Activated B cell treated with CpG ODN at 0.5 μM for 24 hours (primary cell): Measurements from ENCODE around the gene ITPRID2. TPM values are rescaled to one million over a fixed set of nuclear protein-coding genes. Genes with fewer than 3 reads are reported as not detected.

Experiments used
- ATAC-seq: fragments of 200-7000 bp; cut with Tn5 transposase; one replicate; pipeline ENCODE4 v1.10.0; 2021; ENCODE audit warnings: low read depth, mild to moderate bottlenecking, moderate library complexity
- CTCF ChIA-PET: fragments of 350-600 bp; sonication (Branson Sonifier 250); formaldehyde crosslinking; loops from one replicate; lab custom pipeline; 2021; ENCODE audit warnings: antibody characterized with exemption; lab: Charles Lee
- POLR2A ChIA-PET: fragments of 350-600 bp; sonication (Branson Sonifier 250); formaldehyde crosslinking; loops from one replicate; lab custom pipeline; 2021; ENCODE audit warnings: antibody characterized with exemption; lab: Charles Lee
- DNase-seq: peaks from one replicate; pipeline ENCODE4 v3.0.0; 2022
- H3K27ac Mint-ChIP-seq: one replicate; pipeline ENCODE4 v1.8.0; 2020; ENCODE audit warnings: mixed read lengths
- H3K27me3 Mint-ChIP-seq: one replicate; pipeline ENCODE4 v1.8.0; 2021; ENCODE audit warnings: mixed read lengths
- H3K36me3 Mint-ChIP-seq: one replicate; pipeline ENCODE4 v1.8.0; 2021; ENCODE audit warnings: low read depth, mixed read lengths
- H3K4me1 Mint-ChIP-seq: one replicate; pipeline ENCODE4 v1.8.0; 2021; ENCODE audit warnings: mixed read lengths
- H3K4me3 Mint-ChIP-seq: one replicate; pipeline ENCODE4 v1.8.0; 2020; ENCODE audit warnings: mild to moderate bottlenecking, mixed read lengths
- H3K9me3 Mint-ChIP-seq: one replicate; pipeline ENCODE4 v1.8.0; 2020; ENCODE audit warnings: mixed read lengths
- intact Hi-C: fragments of 100-400 bp; cut with micrococcal nuclease; formaldehyde crosslinking; loops from one replicate; pipeline ENCODE4 v1.15.1; 2024
- total RNA-seq: library from RNA; stranded (reverse); gene quantifications from 2 replicates; pipeline ENCODE4 v1.2.3, GENCODE V29; 2022
- TF ChIP-seq, protein P1 (sequence below): fragments of 200-600 bp; IDR thresholded peaks from one replicate; pipeline ENCODE4 v1.8.0; 2022; ENCODE audit warnings: antibody characterized with exemption, mild to moderate bottlenecking

ITPRID2 gene
- 20.0 and 33.9 TPM in 2 replicates for total RNA-seq

DNA sequence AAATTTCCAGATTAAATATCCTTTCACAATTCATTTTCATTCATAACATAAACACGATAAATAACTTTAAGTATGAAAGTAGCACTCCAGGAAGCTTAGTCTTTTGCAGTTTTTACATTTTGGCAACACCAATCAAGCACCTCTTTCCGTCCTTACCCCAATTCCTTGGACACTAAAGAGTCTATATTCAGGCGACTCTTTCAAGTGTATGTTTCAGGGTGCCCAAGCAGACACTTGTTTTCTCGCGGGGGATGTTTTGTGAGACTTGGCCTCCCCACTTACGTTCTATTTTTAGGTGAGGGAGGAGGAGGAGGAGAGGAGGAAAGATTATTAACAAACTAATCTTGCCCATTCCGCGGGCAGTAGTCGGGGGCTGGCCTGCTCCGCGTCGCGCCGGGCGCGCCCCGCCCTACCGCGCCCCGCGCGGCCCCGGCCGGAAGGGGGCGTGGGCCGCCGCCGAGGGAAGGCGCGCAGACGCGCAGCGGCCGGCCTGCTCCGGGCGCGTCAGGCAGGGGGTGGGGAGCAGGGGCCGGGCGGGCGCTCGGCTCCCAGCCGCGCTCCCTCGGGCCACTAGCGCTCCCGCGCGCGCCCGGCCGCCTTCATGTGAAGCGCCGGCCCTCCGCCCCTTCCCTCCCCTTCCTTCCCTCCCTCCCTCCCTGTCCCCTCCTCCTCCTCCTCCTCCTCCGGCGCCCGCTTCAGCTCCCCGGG is at the start of gene ITPRID2:
Gene ITPRID2, plus strand, starts transcription at position 473 of the 708 bp plus-strand sequence. CDS start 337 bp downstream, outside the sequence.
- DNase-seq = peak; percentile 72
- Mint-ChIP-seq H3K27ac (peak within 1 kb of the TSS; percentile 86), H3K4me3 (peak within 1 kb of the TSS; percentile 92), H3K27me3 (peaks cover 12% of the 10 kb centered on the region), H3K9me3 (no peaks in the 10 kb centered on the region), H3K4me1 (peaks cover 25% of the 10 kb centered on the region), H3K36me3 (peaks cover 6% of the 10 kb centered on the region)
- POLR2A ChIA-PET = interaction anchor here (0.9 to 1.5 kb wide), 4 partner anchors 12 to 1232 kb away, joined by 3 to 4 read pairs (median 4); partner anchors contain the start of genes DNAJC10, ITGA4 and NUP35
- peak; percentile 97 for ATAC-seq
- intact Hi-C loops = loop anchor here (1.0 to 10.0 kb wide), 9 partner anchors 186 to 1884 kb away; partner anchors contain the start of genes CWC22, NCKAP1, NEUROD1 and NUP35
- CTCF ChIA-PET = interaction anchor here (1.2 to 5.0 kb wide), 2 partner anchors 13 to 176 kb away, joined by 3 to 24 read pairs; no protein-coding TSS in a partner anchor
- TF ChIP-seq, protein P1, sequence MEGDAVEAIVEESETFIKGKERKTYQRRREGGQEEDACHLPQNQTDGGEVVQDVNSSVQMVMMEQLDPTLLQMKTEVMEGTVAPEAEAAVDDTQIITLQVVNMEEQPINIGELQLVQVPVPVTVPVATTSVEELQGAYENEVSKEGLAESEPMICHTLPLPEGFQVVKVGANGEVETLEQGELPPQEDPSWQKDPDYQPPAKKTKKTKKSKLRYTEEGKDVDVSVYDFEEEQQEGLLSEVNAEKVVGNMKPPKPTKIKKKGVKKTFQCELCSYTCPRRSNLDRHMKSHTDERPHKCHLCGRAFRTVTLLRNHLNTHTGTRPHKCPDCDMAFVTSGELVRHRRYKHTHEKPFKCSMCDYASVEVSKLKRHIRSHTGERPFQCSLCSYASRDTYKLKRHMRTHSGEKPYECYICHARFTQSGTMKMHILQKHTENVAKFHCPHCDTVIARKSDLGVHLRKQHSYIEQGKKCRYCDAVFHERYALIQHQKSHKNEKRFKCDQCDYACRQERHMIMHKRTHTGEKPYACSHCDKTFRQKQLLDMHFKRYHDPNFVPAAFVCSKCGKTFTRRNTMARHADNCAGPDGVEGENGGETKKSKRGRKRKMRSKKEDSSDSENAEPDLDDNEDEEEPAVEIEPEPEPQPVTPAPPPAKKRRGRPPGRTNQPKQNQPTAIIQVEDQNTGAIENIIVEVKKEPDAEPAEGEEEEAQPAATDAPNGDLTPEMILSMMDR = no peak

DNA sequence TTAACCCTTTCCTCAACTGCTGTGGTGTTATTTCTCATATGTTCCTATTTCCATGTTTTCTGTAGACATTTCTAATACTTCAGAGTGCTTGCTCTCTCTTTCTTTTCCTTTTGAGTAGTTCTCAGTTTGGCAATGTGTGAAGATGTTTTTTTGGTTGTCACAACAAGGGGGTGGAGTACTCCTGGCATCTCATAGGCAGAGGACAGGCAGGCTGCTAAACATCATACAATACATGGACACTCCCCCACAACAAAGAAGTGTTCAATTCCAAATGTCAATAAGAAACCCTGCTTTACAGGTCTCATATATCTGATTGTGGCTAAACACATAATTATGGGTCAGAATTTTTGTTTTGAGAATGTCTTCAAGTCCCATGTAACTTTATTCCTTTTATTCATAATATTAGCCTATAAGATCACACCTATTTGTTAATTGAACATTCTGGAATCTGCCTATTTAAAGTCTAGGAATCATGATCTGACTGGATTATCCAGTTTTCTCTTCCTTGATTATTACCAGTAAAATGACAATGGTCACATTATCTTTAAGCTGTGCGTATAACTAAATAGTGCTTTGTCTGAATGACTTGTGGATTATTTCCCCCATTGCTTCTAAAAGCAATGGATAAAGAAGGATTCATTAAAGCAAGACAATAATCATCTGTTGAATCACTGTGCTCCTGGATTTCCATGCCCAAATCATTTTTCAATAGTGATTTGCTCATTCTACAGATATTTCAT is 46.8 kb upstream of the ITPRID2 start:
- Mint-ChIP-seq H3K9me3 (no peaks in the 10 kb centered on the region), H3K4me3 (no peak overlapping the region), H3K27ac (no peak overlapping the region), H3K27me3 (peaks cover 3% of the 10 kb centered on the region), H3K4me1 (no peaks in the 10 kb centered on the region), H3K36me3 (no peaks in the 10 kb centered on the region)
- CTCF ChIA-PET = no interaction called here
- TF ChIP-seq, protein P1 = no peak
- DNase-seq (no peak), ATAC-seq (no peak)
- intact Hi-C loops = no loop called here
- POLR2A ChIA-PET = no interaction called here

DNA sequence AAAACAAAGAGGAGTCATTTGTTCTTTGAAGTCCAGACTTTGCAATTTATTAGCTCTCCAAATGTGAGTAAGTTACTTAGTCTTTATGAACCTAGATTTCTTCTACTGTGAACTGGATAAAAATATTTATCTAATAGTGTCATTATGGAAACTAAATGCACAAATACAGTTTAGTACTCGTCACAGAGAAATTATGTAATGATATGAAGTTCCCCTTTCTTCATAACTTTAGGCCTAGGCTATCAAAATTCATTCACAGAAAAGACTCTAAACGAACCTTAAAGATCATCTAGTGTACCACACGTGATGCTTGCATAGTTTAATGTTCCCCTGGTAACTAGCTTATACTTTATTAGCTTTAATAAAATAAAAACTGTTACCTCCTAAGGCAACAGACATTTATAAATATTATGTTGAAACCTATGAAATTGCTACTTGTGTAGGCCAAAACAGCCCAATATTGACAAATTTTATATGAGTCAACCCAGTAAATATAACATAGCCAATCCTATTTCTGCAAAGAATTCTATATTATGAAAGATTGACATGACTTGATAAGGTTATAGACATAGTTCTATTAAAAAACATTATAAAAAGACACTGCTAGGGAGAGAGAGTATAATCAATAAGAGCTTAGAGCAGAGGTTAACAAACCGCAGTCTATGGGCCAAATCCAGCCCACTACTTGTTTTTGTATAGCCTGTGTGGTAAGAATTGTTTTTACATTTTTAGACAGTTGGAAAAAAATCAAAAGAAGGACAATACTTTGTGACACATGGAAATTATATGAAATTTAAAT is 44.9 kb upstream of the ITPRID2 start:
- TF ChIP-seq, protein P1 = no peak
- intact Hi-C loops = no loop called here
- Mint-ChIP-seq H3K4me3 (no peak overlapping the region), H3K27ac (no peak overlapping the region), H3K36me3 (no peaks in the 10 kb centered on the region), H3K4me1 (peaks cover 11% of the 10 kb centered on the region), H3K9me3 (no peaks in the 10 kb centered on the region), H3K27me3 (peaks cover 3% of the 10 kb centered on the region)
- no peak for DNase-seq
- CTCF ChIA-PET = no interaction called here
- POLR2A ChIA-PET = no interaction called here
- no peak for ATAC-seq

DNA sequence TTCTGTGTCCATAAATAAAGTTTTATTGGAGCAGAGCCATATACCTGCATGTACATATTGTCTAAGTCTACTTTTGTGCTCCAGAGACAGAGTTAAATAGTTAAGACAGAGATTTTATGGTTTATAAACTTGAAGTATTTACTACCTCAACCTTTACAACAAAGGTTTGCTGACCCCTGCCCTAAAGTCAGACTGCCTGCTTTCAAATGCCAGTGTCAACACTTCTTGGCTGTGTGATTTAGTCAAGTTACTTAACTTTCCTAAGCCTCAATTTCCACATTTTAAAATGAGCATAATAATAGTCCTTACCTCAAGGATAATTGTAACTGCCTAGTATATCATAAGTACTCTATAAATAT is 44.4 kb upstream of the ITPRID2 start:
- H3K4me3 Mint-ChIP-seq = no peak overlapping the region
- POLR2A ChIA-PET = no interaction called here
- CTCF ChIA-PET = no interaction called here
- peaks cover 3% of the 10 kb centered on the region for H3K27me3 Mint-ChIP-seq
- TF ChIP-seq, protein P1 = no peak
- DNase-seq = no peak
- H3K9me3 Mint-ChIP-seq = no peaks in the 10 kb centered on the region
- H3K27ac Mint-ChIP-seq = no peak overlapping the region
- intact Hi-C loops = no loop called here
- ATAC-seq = no peak
- peaks cover 13% of the 10 kb centered on the region for H3K4me1 Mint-ChIP-seq
- no peaks in the 10 kb centered on the region for H3K36me3 Mint-ChIP-seq
